Measurements from ENCODE around the gene ZDHHC20.

The ZDHHC20 gene

GRCh38 chr13:21365574-21365973 is 93.5 kb downstream of the ZDHHC20 start:
- DNase-seq (ENCODE audit: low read depth): no peak
- TF ChIP-seq CTCF (IDR thresholded peaks at IDR 0.05; ENCODE audit: low read depth, low read length, missing control alignments): no peak
- no peak overlapping the region for H3K4me3 ChIP-seq (ENCODE audit: low read depth, low read length)

GRCh38 chr13:21364916-21365315 is 94.2 kb downstream of the ZDHHC20 start:
- H3K4me3 ChIP-seq (ENCODE audit: low read depth, low read length): no peak overlapping the region
- TF ChIP-seq CTCF (IDR thresholded peaks at IDR 0.05; ENCODE audit: low read depth, low read length, missing control alignments): no peak
- DNase-seq (ENCODE audit: low read depth): no peak

GRCh38 chr13:21364357-21364756 is 94.7 kb downstream of the ZDHHC20 start:
- DNase-seq (ENCODE audit: low read depth): no peak
- H3K4me3 ChIP-seq (ENCODE audit: low read depth, low read length): no peak overlapping the region
- TF ChIP-seq CTCF (IDR thresholded peaks at IDR 0.05; ENCODE audit: low read depth, low read length, missing control alignments): no peak

- no peak overlapping the region for H3K4me3 ChIP-seq (ENCODE audit: low read depth, low read length)
- TF ChIP-seq CTCF (IDR thresholded peaks at IDR 0.05; ENCODE audit: low read depth, low read length, missing control alignments): no peak
- DNase-seq (ENCODE audit: low read depth): no peak
Observed at GRCh38 chr13:21362741-21363140, 96.4 kb downstream of the ZDHHC20 start.

GRCh38 chr13:21361706-21362105 is 97.4 kb downstream of the ZDHHC20 start:
- no peak for TF ChIP-seq CTCF (IDR thresholded peaks at IDR 0.05; ENCODE audit: low read depth, low read length, missing control alignments)
- DNase-seq (ENCODE audit: low read depth): no peak
- H3K4me3 ChIP-seq (ENCODE audit: low read depth, low read length): no peak overlapping the region

- no peak for TF ChIP-seq CTCF (IDR thresholded peaks at IDR 0.05; ENCODE audit: low read depth, low read length, missing control alignments)
- H3K4me3 ChIP-seq (ENCODE audit: low read depth, low read length): no peak overlapping the region
- no peak for DNase-seq (ENCODE audit: low read depth)
Observed at GRCh38 chr13:21361123-21361522, 98.0 kb downstream of the ZDHHC20 start.

GRCh38 chr13:21360463-21360862 is 98.6 kb downstream of the ZDHHC20 start:
- no peak for TF ChIP-seq CTCF (IDR thresholded peaks at IDR 0.05; ENCODE audit: low read depth, low read length, missing control alignments)
- no peak for DNase-seq (ENCODE audit: low read depth)
- H3K4me3 ChIP-seq (ENCODE audit: low read depth, low read length): no peak overlapping the region

Data from GM12864 (cell line).